GM23248 (cell line): ENCODE measurements around the gene EZR. TPM values are rescaled to one million over a fixed set of nuclear protein-coding genes. Genes with fewer than 3 reads are reported as not detected.

Experiments
- DNase-seq: peaks from one replicate; pipeline ENCODE4 v3.0.0-alpha.2; 2015
- H2AFZ ChIP-seq: fragments of 200-600 bp; sonication (generic); 2 replicates; pipeline ENCODE4 v1.6.1; 2016; ENCODE audit warnings: antibody characterized with exemption
- H3F3A ChIP-seq: fragments of 200-600 bp; sonication (generic); 2 replicates; pipeline ENCODE4 v1.6.1; 2016; ENCODE audit warnings: mild to moderate bottlenecking, antibody characterized with exemption, mixed run types; ENCODE audit not compliant: insufficient read depth
- H3K27ac ChIP-seq: fragments of 200-600 bp; sonication (generic); 2 replicates; pipeline ENCODE4 v1.5.1; 2016; ENCODE audit warnings: mild to moderate bottlenecking
- H3K27me3 ChIP-seq: fragments of 200-600 bp; sonication (generic); replicated peaks from 2 replicates; pipeline ENCODE4 v1.6.1; 2016; ENCODE audit warnings: mild to moderate bottlenecking; ENCODE audit not compliant: insufficient read depth
- H3K36me3 ChIP-seq: fragments of 200-600 bp; sonication (generic); 2 replicates; pipeline ENCODE4 v1.6.1; 2016; ENCODE audit warnings: low read depth, mild to moderate bottlenecking
- H3K4me1 ChIP-seq: fragments of 200-600 bp; sonication (generic); 2 replicates; pipeline ENCODE4 v1.6.1; 2016; ENCODE audit warnings: mild to moderate bottlenecking; ENCODE audit not compliant: insufficient read depth
- H3K4me2 ChIP-seq: fragments of 200-600 bp; sonication (generic); one replicate; pipeline ENCODE4 v1.6.1; 2016; ENCODE audit warnings: mild to moderate bottlenecking; ENCODE audit not compliant: unreplicated experiment
- H3K4me3 ChIP-seq: fragments of 200-600 bp; sonication (generic); 2 replicates; pipeline ENCODE4 v1.5.1; 2016; ENCODE audit warnings: mild to moderate bottlenecking
- H3K79me2 ChIP-seq: fragments of 200-600 bp; sonication (generic); 2 replicates; pipeline ENCODE4 v1.6.1; 2016; ENCODE audit warnings: mild to moderate bottlenecking; ENCODE audit not compliant: insufficient read depth
- H3K9ac ChIP-seq: fragments of 200-600 bp; sonication (generic); 2 replicates; pipeline ENCODE4 v1.6.1; 2016; ENCODE audit warnings: mild to moderate bottlenecking
- H3K9me2 ChIP-seq: fragments of 200-600 bp; sonication (generic); 2 replicates; pipeline ENCODE4 v1.6.1; 2016; ENCODE audit warnings: mixed run types, mild to moderate bottlenecking, moderate library complexity; ENCODE audit not compliant: insufficient read depth
- H3K9me3 ChIP-seq: fragments of 200-600 bp; sonication (generic); one replicate; pipeline ENCODE4 v1.6.1; 2017; ENCODE audit warnings: low read depth
- H4K20me1 ChIP-seq: fragments of 200-600 bp; sonication (generic); 2 replicates; pipeline ENCODE4 v1.6.0; 2016; ENCODE audit not compliant: insufficient read depth
- EZH2 ChIP-seq: fragments of 200-600 bp; sonication (generic); IDR thresholded peaks from 2 replicates; pipeline ENCODE4 v1.6.1; 2018; ENCODE audit warnings: antibody characterized with exemption, mild to moderate bottlenecking; ENCODE audit not compliant: insufficient read depth, poor library complexity, severe bottlenecking
- EZH2phosphoT487 ChIP-seq: fragments of 200-600 bp; sonication (generic); IDR thresholded peaks from 2 replicates; pipeline ENCODE4 v1.6.1; 2018; ENCODE audit warnings: antibody characterized with exemption, moderate library complexity, mild to moderate bottlenecking, low read depth; ENCODE audit not compliant: insufficient read depth
- WGBS, 2 experiments: methylation state at CpG; one replicate each; pipeline ENCODE4 v1.1.6; 2015 to 2017; ENCODE audit warnings: low lambda C conversion rate in 2 of 2, low coverage in 1 of 2; ENCODE audit errors: missing lambda C conversion rate in 2 of 2; 5-methylcytosine and 5-hydroxymethylcytosine counted together
- in situ Hi-C: fragments of 300-500 bp; cut with MboI; formaldehyde crosslinking; loops from 2 replicates; pipeline ENCODE4 v1.15.0; 2020
- polyA plus RNA-seq: library from polyadenylated mRNA; unstranded; fragments of >200 nt; fragmentation: Nextera tagmentation; extraction: Ambion mirVana; gene quantifications from 2 replicates; pipeline ENCODE4 v1.2.1, GENCODE V29; 2016
- total RNA-seq: library from RNA; depleted of rRNA; stranded (reverse); fragments of >200 nt; shearing (Covaris generic); gene quantifications from 2 replicates; pipeline ENCODE4 v1.2.3, GENCODE V29; 2014

The EZR gene
- total and polyA plus RNA-seq, 2 experiments from 2014 or later, result 52.4 to 65.2 TPM

DNA sequence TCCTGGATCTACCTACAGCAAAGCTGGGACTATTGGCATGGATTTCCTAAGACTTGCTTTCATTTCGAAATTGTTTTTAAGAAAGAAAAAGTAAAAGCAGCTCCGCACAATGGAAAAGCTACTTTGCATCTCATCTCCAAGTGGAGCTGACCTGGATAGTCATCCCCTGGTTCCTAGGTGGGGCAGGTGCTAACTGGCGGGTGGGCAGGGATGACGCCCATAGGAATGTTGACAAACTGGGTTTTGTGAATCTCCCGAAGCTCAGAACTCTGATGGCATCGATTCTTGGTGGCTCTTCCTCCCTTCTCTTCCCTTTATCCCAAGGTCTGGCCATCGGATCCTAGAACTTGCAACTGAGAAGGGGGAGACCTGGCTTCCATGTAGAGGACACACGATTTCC lies 12.4 kb upstream of the EZR start:
- Histone ChIP-seq H3K4me2 (no peak overlapping the region), H3K79me2 (no peaks in the 10 kb centered on the region), H3K9ac (no peak overlapping the region), H3K27ac (no peak overlapping the region), H3K9me2 (no peaks in the 10 kb centered on the region), H3K9me3 (no peaks in the 10 kb centered on the region), H3K36me3 (no peaks in the 10 kb centered on the region), H3K27me3 (no peaks in the 10 kb centered on the region), H2AFZ (no peak overlapping the region), H4K20me1 (no peaks in the 10 kb centered on the region), H3F3A (no peaks in the 10 kb centered on the region), H3K4me3 (no peak overlapping the region), H3K4me1 (no peaks in the 10 kb centered on the region)
- 76 to 85% methylated on average over 8 of the region's 8 CpGs for WGBS, 2 experiments
- DNase-seq, result no peak
- TF ChIP-seq EZH2phosphoT487 (no peak), EZH2 (no peak)
- in situ Hi-C loops, result no loop called here

DNA sequence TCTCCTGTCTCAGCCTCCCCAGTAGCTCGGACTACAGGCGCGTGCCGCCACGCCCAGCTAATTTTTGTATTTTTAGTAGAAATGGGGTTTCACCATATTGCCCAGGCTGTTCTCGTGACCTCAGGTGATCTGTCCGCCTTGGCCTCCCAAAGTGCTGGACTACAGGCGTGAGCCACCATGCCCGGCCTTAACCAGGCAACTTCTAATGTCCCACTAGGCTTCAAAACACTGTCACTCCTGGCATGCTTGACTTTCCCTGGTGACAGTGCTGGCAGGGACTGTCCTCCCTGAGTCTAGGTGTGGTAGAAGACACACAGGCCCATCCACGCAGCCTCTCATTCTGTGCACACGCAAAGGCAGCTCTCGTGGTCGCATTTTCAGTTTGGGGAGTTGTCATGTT lies 11.6 kb upstream of the EZR start:
- no peak overlapping the region for H3K4me3 ChIP-seq
- no peaks in the 10 kb centered on the region for H3F3A ChIP-seq
- TF ChIP-seq EZH2 (no peak), EZH2phosphoT487 (no peak)
- H3K27me3 ChIP-seq, result no peaks in the 10 kb centered on the region
- H3K27ac ChIP-seq, result no peak overlapping the region
- H3K9ac ChIP-seq, result no peak overlapping the region
- H3K9me3 ChIP-seq, result no peaks in the 10 kb centered on the region
- H3K36me3 ChIP-seq, result no peaks in the 10 kb centered on the region
- H3K9me2 ChIP-seq, result no peaks in the 10 kb centered on the region
- H3K79me2 ChIP-seq, result no peaks in the 10 kb centered on the region
- 83 to 84% methylated on average over 13 of the region's 13 CpGs for WGBS, 2 experiments
- no peaks in the 10 kb centered on the region for H4K20me1 ChIP-seq
- no peak for DNase-seq
- no peaks in the 10 kb centered on the region for H3K4me1 ChIP-seq
- H3K4me2 ChIP-seq, result no peak overlapping the region
- in situ Hi-C loops, result no loop called here
- H2AFZ ChIP-seq, result no peak overlapping the region

DNA sequence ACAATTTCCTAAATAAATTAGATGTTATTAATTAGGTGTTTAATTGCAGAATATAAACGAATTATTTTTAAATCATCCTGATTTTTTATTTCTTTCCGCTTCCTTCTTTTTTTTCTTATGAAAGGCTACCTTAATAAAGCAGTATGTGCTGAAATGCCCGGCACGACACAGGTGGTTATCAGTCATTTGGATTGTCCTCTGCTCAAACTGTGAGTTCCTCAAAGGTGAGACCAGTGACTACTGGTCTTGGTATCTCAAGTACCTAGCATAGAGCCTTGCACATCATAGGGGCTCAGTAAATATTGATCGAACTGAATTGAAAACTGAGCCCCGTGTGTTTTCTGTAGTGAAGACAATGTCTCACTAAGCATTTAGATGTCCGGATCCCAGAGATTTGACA lies 9.6 kb upstream of the EZR start:
- H3K4me2 ChIP-seq, result no peak overlapping the region
- no peaks in the 10 kb centered on the region for H3K4me1 ChIP-seq
- DNase-seq, result no peak
- no peaks in the 10 kb centered on the region for H4K20me1 ChIP-seq
- H3K27ac ChIP-seq, result no peak overlapping the region
- in situ Hi-C loops, result no loop called here
- no peaks in the 10 kb centered on the region for H3K79me2 ChIP-seq
- no peaks in the 10 kb centered on the region for H3K27me3 ChIP-seq
- H3K36me3 ChIP-seq, result no peaks in the 10 kb centered on the region
- H3F3A ChIP-seq, result no peaks in the 10 kb centered on the region
- no peak for TF ChIP-seq EZH2phosphoT487
- no peak for TF ChIP-seq EZH2
- WGBS, 2 experiments, result 70 to 72% methylated on average over 7 of the region's 7 CpGs
- no peaks in the 10 kb centered on the region for H3K9me3 ChIP-seq
- no peaks in the 10 kb centered on the region for H3K9me2 ChIP-seq
- no peak overlapping the region for H2AFZ ChIP-seq
- no peak overlapping the region for H3K9ac ChIP-seq
- no peak overlapping the region for H3K4me3 ChIP-seq

DNA sequence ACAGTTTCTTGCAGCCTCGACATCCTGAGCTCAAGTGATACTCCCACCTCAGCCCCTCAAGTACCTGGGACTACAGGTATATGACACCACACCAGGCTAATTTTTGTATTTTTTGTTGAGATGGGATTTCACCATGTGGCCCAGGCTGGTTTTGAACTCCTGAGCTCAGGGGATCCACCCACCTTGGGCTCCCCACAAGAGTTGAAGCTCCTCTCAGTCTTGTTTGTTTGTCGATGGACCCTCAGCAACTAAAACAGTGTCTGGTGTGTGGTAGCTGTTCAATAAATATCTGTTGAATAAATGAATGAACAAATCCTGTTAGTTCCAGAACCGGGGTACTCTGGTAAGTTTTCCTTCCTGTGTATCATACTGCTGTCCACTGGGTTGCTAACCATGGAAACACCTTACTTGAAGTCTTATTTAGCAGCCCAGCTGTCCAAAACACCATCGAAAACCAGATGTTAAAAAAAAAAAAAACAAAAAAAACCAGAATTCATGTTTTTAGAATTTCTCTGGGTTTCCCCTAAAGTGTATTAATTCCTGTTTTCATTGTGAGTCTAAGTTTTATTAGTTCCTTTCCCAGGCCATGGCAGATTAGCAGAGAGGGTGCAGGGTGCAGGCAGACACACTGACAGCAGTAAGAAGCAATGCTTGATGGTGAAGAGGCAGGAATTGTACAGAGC lies 7.8 kb upstream of the EZR start:
- no peak overlapping the region for H2AFZ ChIP-seq

More for the DNA sequence above, 7.8 kb upstream of the EZR start:
- TF ChIP-seq EZH2phosphoT487, result no peak
- no peak for TF ChIP-seq EZH2
- Histone ChIP-seq H3K36me3 (no peaks in the 10 kb centered on the region), H3K27ac (no peak overlapping the region), H3K9me3 (no peaks in the 10 kb centered on the region), H3K4me1 (no peaks in the 10 kb centered on the region), H3F3A (no peaks in the 10 kb centered on the region), H4K20me1 (no peaks in the 10 kb centered on the region), H3K27me3 (no peaks in the 10 kb centered on the region), H3K9ac (no peak overlapping the region), H3K79me2 (no peaks in the 10 kb centered on the region), H3K4me3 (no peak overlapping the region), H3K4me2 (no peak overlapping the region), H3K9me2 (no peaks in the 10 kb centered on the region)
- WGBS, 2 experiments, result 74 to 75% methylated on average over 4 of the region's 4 CpGs
- in situ Hi-C loops, result no loop called here
- DNase-seq, result no peak
